ENCODE data around the gene MICAL2. TPM values are rescaled to one million over a fixed set of nuclear protein-coding genes. Genes with fewer than 3 reads are reported as not detected.

The MICAL2 gene
- total RNA-seq, 1 donor: 34.2 TPM

DNA sequence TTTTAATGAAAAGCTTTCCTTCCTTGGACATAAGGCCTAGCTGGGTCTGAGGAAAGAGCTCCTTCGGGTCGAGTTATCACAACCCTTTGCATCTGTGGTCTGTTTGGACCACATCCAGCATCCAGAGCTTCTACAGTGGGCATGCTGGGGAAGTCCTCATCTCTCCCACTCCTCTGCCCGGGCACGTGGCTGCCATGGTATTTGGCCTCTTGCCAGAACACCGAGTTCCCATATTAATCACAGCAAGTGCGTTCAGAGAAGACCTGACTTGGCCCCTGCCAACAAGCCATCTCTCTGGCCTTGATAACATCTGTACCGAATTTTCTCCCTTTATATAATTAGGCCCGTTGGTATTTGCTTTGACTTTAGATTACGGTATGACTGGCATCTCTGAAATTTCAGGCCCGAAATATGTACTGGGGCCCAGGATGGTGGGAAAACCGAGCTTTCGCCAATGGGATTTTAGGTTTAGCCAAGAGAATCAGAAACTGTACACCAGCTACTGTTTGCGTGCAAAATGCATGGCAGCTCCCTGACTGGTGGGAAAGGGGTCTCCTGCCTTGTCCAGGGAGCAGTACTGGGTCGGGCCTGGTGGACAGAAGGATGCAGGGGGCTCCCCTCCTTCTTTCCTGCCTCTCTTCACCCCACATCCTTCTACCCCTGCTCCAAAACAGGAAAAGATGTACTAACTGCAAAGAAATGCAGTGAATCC is 90.0 kb downstream of the MICAL2 start:
- peak in 1 of 3 donors; percentile 49 for DNase-seq (ENCODE audit: low read depth in 2 of 3, low spot score in 2 of 3)

DNA sequence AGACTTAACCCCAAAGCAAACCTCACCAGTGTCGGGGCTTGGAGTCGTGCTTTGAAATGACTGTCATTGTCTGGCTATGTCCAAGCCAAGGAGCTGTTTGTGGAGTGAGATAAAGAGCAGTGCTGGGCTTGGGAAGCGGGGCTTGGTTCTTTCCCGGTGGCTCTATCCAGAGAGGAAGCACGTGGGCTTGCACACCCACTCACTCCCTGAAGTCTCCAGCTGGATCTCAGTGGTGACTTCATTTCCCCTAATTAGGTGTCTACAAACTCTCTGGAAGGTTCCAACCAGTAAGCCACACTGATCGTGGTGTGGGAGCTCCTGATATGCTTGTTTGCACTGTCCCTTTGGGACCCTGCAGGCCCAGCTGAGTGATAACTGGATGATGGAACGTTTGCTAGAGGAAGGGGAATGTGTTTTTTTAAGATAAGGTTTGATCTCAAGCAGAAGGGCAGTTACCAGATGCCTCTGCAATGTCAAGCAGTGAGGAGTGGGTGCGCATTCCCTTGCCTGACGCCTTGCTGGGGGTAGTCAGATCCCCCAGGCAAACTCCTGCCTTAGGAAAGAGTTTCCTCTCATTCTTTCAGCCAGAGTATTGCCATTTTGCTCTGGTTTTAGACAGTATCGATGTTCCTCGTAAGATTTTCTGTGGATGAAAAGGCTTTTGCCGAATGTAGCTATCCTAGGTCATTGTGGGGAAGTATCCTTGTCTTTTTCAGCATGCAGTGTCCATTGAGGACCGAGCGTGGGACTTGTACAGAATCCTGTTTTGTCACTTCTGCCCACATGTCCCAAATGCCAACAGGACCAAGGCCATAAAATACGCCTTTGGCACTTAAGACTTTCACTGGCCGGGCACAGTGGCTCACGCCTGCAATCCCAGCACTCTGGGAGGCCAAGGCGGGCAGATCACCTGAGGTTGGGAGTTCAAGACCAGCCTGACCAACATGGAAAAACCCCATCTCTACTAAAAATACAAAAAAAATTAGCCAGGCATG is 90.9 kb downstream of the MICAL2 start:
- peak in 2 of 3 donors; percentile 65 to 85 for DNase-seq (ENCODE audit: low read depth in 2 of 3, low spot score in 2 of 3)

DNA sequence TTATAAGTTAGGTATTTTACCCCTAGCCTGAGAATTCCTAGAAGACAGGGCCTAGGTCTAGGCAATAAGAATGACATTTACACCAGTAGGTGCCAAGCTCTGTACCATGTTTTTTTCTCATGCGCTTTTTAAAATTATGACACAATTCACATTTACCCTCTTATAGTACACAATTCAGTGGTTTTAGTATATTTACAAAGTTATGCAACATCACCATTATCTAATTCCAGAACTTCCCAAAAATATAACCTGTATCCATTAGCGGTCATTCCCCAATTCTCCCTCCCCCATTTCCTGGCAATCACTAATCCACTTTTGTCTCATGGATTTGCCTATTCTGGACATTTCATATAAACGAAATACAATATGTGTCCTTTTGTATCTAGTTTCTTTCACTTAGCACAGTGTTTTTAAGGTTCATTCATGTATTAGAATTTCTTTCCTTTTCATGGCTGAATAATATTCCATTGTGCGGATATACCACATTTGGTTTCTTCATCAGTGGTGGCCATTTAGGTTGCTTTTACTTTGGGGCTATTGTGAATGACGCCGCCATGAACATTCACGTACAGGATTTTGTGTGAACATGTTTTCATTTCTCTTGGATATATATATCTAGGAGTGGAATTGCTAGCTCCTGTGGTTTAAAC is 92.4 kb downstream of the MICAL2 start:
- no peak for DNase-seq (ENCODE audit: low read depth in 2 of 3, low spot score in 2 of 3)

DNA sequence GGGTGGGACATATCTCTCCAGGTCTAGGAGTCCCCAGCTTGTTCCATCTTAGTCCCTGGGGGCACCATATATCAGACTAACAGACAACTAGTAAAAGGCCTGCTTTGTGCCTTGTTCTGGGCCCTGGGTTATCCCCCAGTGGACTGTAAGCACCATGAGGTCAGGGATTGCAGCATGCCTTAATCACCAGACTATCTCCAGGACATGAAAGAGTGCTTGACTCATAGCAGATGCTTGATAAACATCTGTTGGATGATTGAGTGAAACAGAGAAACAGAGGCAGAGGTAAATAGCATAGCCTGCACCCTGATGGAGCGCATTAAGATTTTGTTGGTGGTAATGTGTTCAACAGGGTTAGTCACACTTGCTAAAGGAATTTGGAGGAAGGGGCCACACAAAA is 94.1 kb downstream of the MICAL2 start:
- DNase-seq (ENCODE audit: low read depth in 2 of 3, low spot score in 2 of 3): no peak

DNA sequence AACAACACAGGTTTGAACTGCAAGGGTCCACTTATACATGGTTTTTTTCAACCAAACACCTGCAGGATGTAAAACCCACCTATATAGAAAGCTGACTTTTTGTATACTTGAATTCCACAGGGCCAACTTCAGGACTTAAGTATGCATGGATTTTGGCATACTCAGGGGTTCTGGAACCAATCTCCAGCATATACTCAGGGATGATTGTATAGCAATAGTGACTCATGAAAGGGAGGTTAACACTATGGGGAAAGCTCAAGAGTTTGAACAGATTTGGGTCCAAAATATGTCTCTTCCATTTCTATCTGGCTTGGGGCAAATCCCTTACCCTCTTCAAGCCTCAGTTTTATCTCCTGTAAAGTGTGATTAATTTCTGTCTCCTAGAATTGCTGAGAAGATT is 94.9 kb downstream of the MICAL2 start:
- DNase-seq (ENCODE audit: low read depth in 2 of 3, low spot score in 2 of 3): no peak

DNA sequence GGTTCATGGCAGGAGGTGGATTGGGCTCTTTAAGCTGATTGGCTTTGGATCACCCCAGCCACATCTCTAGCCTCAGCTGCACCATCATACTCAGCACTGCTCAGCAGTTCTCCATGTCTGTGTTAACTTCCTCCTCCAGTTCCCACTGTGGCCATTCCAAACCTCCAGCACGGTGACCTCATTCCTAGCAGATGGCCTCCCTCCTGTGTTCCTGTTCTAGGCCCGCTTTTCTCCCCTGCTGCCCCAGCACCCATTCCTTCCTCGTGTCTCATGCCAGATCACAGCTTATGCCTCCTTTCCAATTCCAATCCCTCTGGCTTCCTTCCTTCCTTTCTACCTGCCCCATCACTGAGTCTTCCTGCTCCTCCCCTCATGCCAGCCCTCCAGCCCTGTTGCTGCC is 96.1 kb downstream of the MICAL2 start:
- no peak for DNase-seq (ENCODE audit: low read depth in 2 of 3, low spot score in 2 of 3)

DNA sequence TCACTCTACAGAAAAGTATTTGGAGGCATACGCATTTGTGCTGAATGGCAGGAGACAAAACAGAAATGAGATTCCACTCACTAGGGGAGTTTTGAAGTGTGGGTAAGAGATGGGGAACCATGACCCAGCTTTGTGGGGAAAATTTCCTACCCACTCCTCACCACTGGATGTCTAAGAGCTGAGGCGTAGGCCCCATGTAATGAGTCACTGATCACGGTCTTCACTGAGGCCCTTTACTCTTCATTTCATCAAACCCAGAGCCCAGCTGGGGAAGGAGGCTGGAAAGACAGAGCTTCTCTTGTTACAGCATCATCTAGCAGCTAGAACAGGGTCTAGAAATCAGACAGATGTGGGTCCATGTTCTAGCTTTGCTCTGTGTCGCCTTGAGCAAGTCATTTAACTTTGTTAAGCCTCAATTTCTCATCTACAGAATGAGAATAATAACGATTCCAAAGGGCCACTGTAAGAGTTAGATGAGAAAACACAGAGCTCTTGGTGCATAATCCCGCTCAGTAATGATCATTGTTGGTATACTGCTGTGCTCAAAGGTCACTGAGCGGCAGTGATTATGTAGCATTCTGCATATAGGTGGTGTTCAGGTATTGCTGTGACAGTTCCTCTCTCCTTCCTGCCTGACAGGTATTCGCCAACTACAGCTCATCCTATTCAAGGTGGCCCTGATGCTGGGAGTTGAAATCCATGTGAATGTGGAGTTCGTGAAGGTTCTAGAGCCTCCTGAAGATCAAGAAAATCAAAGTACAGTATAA is 97.2 kb downstream of the MICAL2 start:
- no peak for DNase-seq (ENCODE audit: low read depth in 2 of 3, low spot score in 2 of 3)

DNA sequence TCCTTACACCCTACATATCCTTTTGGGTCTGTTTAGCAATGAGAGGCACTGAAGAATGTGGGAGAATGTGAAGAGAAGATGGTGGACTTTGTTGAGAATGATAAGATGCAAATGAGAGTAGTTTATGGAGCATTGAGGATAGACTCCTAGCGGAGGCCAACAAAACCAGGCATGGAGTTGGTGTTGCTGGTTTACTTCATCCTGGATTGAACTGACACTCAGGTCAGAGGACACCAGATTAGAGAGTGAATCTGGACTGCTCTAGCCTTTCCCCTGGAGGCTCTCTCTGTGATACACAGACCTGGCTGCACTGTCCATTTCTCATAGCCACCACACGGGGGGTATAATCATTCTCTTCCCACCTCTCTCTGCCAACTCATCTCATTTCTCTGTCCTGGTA is 98.7 kb downstream of the MICAL2 start:
- DNase-seq (ENCODE audit: low read depth in 2 of 3, low spot score in 2 of 3): no peak

DNA sequence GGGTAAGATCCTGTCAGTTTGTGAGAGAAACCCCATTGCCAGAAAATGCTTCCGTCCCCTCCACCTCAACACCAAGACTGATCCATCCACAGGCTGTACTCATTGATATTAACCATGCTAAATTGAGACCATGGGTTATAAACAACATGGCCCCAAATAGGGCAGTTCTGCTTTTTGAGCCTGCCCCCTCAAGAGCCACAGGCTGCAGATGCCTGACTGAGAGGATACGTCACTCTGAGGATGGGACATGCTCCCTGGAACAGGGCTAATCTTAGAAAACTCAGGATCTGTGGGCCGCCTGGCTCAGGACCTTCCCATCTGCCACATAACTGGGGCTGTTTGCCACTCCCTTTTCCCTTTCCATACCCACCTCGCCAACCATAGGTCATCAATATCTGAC is 99.8 kb downstream of the MICAL2 start:
- DNase-seq (ENCODE audit: low read depth in 2 of 3, low spot score in 2 of 3): no peak

DNA sequence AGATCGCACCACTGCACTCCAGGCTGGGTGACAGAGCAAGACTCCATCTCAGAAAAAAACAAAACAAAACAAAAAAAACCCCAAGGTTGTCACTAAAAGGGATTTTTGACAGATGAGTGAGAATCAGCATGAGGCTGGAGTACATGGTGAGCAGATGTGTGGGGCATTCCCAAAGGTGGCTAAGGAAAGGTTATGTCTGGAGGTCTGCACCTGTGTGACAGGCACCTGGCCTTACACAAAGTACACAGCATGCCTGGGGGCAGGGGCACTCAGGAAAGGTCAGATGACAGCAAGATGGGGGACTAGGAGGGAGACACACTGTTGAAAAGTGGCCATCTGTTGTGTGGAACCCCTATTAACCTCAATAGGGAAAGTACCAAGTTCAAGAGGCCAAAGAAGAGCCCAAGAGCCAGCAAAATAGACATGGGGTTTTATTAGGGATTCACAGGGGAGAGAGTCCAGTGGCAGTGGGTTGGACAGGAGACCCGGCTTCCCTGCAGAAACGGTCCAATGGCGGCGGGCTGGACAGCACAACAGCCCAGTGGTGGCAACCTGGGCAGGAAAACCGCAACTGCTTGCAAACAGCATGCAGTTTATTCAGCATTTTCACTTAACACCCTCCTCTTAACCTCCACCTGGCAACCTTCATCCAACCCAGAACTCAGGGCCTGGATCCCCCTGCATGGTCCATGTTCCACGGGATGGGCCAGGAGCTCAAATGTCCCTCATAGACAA is 101.1 kb downstream of the MICAL2 start:
- no peak for DNase-seq (ENCODE audit: low read depth in 2 of 3, low spot score in 2 of 3)

DNA sequence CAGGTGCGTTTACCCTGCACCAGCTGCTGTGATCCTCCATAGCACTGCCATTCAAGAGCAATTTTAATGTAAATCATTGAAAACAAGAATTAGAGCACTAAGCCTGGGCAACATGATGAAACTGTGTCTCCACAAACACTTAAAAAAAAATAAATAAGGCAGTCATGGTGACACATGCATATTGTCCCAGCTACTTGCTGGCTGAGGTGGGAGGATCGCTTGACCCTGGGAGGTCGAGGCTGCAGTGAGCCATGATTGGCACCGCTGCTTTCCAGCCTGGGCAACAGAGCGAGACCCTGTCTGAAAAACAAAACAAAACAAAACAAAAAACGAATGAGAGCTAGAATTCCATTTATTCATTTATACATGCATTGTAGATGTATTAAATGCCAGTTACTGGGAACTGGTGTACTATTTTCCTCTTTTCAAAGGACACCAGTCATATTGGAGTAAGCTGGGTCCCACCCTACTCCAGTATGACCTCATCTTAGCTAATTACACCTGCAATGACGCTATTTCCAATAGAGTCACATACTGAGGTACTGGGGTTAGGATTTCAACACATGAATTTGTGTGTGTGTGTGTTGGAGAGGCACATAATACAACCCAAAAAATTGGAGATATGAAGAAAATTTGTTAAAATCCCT is 101.9 kb downstream of the MICAL2 start:
- no peak for DNase-seq (ENCODE audit: low read depth in 2 of 3, low spot score in 2 of 3)

DNA sequence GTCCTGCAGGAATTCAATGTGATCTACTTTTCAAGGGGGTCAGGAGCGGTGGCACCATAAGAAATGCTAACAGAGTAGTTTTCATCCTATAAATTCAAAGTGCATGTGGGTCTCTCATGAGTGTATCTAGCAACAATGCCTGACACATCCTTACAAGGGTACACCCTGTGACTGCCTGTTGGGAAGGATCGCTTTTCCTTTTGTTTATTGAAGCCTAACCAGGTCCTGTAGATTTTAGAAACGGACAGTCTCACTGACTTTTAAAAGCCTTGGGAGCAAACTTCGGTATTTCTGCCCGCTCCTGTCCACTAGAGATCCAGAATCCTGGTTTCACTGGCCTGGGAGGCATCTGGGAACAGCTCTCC is 102.4 kb downstream of the MICAL2 start:
- no peak for DNase-seq (ENCODE audit: low read depth in 2 of 3, low spot score in 2 of 3)

DNA sequence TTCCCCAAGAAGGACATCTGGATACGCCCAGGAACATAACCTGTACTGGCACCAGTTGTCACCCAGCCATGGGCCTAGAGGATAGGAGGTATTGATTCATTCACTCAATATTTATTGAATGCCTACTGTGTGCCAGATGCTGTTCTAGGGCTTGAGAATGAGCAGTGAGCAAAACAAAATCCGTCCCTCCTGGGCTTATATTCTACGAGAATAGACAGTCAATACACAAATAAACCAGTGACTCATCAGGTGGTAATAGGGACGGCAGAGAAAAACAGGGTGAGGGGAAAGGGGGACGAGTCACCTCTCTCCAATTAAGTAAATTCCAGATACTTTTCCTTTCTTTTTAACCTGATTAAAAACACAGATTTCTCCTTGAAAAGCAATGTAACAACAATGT is 103.5 kb downstream of the MICAL2 start:
- DNase-seq (ENCODE audit: low read depth in 2 of 3, low spot score in 2 of 3): no peak

DNA sequence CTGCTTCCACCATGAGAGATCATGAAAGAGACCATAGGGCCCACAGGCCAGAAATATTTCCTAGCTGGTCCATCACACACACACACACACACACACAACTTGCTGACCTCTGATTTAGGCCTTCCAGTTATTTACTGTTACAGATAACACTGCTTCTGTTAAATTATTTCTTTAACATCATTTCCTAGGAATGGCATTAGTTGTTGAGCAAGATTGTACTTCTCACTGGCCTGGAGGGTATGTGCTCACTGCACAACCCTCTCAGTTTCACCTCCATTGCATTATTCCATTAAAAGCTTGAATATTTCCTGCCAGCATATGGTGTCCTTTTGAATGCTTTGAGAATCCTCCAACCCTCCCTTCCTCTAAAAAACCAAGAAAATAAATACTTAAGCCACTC is 104.4 kb downstream of the MICAL2 start:
- DNase-seq (ENCODE audit: low read depth in 2 of 3, low spot score in 2 of 3): no peak

DNA sequence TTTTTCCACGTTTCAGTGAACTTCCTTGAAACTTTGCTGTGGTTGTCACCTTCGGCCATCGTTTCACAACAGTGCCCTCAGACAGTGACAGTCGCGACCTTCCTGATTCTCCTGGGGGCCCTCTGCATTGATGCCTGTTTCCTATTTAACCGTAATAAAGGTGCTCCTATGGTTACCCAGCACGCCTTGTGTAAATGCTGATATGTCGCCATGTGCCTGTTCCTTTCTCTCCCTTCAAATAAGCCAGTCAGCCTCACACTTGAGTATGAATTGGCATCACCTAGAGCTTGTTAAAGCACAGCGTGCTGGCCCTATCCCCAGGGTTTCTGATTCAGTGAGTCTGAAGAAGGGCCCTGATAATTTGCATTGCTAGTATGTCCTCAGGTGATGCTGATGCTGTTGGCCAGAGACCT is 104.8 kb downstream of the MICAL2 start:
- peak in 2 of 3 donors; percentile 32 to 44 for DNase-seq (ENCODE audit: low read depth in 2 of 3, low spot score in 2 of 3)

DNA sequence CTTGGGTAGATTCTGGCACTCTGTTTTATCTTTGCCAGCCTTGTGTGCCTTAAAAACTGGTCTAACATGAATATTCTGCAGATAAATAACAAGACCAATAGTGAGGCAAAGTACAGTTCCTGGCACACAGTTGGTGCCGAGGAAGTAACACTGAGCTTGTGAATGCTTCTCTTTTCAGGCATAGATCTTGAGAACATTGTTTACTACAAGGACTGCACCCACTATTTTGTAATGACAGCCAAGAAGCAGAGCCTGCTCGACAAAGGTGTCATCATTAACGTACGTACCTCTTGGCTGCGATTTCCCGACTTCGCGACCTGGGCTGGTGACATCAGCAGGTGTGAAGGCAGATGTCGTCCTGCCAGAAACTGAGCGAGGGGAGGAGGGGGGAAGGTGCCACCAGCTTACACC is 105.7 kb downstream of the MICAL2 start:
- peak in 1 of 3 donors; percentile 25 for DNase-seq (ENCODE audit: low read depth in 2 of 3, low spot score in 2 of 3)

DNA sequence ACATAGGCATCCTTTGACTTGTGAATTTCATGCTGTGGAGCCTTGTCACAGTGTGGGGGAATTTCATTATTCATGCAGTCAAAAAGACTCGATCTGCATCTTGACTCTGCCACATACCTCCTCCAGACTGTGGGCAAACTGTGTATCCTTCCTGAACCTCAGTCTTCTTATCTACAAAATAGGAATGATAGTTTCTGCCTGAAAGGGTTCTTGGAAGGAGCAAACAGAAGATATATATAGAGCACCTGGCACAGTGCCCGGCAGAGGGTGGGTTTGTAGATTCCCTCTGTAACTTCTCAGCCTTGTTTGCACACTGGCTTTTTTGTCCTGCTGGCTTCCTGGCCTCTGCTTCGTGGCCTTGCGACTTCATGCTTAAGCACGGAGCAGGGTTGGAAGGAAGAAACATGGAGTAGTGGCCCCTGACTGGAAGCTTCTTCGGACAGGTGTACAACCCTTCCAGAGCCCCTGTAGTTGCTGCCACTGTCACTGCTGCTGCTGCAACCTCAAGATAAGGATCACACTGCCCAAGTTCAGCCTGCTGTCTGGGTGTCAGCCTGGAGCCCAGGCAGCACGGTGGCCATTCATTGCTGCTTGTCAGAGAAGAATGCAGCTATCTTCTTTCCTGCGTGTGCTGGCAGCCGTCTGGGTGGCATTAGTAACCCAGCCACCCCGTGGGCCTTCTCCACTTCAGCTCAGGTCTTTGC is 106.4 kb downstream of the MICAL2 start:
- peak in 1 of 3 donors; percentile 57 for DNase-seq (ENCODE audit: low read depth in 2 of 3, low spot score in 2 of 3)

DNA sequence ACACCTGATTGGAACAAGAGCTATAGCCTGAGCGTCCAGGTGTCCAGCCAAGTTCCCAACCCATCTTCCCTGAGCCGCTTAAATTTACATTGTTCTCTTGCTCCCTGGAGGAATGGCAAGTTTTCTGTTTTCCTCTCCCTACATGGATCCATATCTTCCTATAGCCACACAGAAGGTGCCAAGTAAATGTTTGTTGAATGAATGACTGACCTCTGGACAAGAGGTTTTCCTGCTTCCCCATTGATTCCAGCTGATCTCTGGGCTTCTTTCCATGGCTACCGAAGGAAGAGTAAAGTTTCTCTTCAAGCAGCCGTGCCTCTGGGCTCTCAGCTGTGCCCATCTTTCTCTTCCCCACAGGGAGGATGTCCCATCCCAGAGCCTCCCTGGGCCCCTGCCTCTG is 107.5 kb downstream of the MICAL2 start:
- DNase-seq (ENCODE audit: low read depth in 2 of 3, low spot score in 2 of 3): no peak

DNA sequence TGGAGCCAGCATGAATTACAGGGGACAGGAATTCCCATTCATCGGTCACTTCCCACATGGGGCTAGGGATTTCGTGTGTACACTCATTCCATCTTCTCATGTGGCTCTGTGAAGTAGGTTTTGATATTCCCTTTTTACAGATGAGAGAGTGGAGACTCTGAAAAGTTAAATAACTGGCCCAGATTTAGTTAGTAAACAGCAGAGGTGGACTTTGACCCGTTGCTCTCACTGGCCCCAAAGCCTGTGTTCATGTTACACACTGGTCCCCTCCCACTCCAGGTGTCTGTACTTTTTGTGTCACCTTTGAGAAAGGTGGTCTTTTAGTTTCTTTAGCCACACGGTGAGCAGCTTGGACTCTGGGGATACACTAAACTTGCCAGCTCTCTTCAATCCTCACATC is 108.5 kb downstream of the MICAL2 start:
- DNase-seq (ENCODE audit: low read depth in 2 of 3, low spot score in 2 of 3): no peak
